HG03439 (cell line): ENCODE measurements around the gene CLEC16A.

Experiments used
- ATAC-seq: cut with Tn5 transposase; IDR thresholded peaks from one replicate; pipeline ENCODE4 v1.9.1; 2021; ENCODE audit warnings: mild to moderate bottlenecking, moderate library complexity; ENCODE audit not compliant: unreplicated experiment

The CLEC16A gene

DNA sequence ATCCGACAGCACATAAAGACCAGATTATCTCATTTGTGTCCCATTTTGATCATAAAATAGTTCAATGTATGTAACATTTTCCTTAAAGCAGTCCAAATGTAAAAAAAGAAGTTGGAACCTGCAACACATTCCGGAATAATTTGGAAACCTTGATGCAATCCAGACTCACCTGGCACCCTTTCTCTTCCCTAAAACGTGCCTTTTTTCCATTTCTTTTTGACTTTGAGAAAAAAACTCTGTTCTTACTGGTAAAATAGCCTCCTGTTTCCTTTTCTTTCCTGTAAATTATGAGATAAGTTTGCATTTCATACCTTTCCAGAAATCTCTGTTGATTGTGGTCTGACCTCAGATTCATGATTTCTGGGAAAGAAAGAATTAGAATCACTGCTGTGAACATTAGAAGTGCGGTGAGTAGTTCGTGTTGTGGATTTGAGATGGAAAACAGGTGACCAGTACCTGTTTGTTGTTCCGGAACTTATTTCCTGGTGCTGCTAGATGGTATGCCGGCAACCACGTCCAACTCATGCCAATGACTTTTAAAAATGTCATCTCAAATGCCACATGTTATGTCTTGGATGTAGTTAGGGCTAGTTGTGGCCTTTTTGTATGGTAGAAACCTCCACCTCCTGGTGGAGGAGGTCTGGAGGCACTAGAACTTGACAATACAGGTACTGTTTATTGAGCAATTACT lies 203.5 kb downstream of the CLEC16A start:
- ATAC-seq: no peak

DNA sequence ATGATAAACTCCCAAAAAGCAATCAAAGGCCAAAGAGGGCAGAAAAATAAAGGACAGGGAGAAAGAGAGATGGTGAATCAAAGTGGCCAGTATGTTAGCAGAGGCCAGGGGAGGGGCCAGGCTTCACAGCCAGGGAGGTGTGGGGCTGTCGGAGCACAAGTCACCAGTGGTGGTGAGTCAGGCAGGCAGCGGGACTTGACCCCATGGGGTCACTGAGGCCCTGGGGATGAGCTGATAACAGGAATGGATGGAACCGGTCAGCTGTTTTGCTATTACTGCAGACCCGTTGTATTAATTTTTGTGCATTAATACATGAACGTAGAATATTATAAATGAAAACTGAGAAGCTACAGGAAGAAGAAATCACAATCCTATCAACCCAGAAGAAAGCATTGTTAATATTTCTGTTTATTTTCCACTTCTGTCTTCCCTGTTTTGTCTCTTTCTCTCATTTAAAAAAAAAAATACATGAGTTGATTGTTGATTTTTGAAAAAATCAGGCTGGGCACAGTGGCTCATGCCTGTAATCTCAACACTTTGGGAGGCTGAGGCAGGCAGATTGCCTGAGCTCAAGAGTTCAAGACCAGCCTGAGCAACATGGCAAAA lies 204.8 kb downstream of the CLEC16A start:
- ATAC-seq: no peak

DNA sequence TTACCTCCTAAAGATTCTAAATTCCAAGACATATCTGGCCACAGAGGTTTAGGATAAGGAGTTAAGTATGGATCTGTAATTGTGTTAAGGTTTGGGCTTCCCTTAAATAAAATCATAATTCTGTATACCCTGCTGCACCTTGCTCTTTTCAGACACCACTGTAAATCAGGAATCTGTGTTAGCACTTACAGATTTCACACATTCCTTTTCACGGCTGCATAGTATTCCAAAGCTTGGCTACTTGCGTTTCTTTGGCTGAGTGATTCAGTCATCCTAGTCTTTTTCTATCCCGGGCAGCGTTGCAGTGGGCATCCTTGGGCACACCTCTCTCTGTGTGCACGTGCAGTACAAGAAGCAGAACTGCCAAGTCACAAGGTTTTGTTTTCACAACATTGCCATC lies 205.8 kb downstream of the CLEC16A start:
- no peak for ATAC-seq

DNA sequence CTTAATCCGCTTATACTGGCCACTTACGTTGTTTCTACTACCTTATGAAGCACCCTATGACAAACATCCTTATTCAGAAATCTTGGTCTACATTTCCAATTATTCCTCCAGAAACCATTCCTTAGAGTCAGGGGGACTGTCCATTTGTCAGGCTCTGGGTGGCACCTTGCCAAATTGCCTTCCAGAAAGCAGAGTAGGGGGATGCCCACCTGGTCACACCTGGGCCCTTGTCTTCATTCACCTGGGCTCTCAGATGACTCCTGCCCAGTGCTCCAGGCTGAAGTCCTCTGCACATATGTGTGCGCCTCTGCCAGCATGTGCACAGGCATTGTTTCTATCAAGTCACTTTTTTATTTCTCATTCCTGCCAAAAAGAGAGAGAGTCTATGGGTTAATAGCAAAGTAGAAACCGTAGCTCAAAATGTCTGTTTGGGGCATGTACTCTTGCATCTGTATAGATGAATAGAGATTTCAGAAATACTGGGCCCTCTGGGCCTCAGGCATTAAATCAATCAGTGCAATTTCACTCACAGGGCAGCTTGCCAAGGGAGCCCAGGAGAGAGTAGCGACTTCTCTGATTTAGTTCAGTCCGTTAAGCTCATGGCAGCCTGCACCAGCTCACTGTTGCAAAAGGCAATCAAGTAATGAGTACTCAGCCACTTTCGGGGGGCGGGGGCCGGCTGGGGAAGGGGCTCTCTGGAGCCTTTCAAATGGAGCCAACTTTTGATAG lies 207.0 kb downstream of the CLEC16A start:
- no peak for ATAC-seq

DNA sequence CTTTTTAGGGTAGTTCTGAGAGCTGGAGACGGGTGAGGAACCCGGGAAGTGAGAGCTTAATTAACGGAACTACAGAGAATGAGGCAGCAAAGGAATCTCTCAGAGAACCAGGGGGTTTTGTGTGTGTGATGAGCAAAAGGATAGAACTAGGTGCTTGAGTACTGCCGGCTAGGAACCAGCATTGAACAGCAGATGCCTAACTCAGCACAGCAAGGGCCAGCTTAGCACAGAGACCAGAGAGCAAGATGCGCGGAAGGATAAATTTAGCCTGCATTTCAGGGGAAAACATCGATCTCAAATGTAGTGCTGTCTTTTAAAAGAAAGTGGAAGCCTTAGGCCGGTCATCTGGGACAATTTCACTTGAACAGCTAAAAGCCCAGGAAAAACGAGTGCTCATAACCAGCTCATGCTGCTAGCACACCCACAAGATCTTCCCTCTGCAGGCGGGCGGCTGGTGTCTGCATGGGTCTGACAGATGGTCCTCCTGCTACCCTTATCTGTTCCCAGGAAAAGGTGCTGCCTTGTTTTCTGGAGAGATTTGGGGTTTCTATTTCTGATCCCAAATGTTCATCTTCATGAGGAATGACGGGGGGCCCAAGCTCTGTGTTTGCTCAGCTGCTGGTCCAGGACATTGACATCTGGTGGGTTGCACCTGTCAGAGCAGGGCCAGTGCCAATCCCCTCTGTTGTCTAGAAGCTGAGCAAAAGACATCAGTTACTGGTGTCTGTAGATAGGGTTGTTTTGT lies 207.7 kb downstream of the CLEC16A start:
- no peak for ATAC-seq

DNA sequence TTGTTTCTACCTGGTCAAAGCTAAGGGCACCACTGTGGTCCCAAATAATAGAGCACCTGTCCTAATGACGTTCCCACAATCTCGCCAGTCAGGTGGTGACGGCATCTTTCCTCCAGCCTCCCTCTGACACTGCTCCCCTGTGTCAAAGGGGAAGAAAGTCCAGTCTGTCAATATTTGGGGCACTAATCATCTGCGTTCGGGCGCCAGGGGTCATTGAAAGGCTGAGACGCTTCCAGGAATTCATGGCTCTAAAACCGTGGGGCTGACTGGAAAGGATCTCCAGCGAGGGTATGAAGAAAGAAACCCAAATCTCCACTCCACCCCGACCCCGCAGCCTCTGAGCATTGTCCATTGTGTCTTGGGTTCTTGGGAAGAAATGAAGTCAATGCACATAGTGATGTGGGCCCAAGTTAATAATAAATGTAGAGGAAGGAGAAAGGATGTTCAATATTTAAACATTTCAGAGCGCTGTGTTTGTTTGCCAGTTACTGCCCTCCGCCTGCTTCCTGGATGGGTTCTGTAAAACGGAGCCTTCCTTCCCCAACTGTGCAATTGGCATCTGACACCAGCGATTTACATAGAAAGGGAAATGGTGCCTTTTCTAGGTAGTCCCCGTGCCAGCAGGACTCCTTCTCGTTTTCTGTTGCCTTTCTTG lies 208.4 kb downstream of the CLEC16A start:
- no peak for ATAC-seq

DNA sequence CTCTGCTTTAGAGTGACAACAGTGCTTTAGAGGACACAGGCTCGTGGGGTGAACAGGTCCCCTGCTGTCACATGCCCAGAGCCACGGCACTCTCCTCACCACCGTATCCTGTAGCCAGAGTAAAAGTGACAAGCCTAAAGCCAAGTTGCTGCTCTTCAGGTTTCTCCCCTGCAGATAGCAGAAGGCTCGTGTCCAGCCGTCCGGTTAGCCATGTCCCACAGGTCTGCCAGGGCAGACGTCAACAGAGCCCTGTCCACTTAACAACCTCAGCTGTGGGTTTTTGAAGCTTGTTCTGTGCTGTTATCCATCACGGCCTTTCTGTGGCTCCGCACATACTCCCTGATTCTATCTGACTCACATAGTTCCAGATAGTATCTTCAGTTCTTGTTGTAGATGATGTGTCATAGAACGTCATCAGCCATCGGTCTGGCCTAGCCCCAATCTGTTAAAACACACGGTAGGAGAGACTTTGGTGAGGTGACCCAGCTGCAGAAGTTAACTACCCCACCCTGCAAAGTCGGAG lies 211.0 kb downstream of the CLEC16A start:
- no peak for ATAC-seq

DNA sequence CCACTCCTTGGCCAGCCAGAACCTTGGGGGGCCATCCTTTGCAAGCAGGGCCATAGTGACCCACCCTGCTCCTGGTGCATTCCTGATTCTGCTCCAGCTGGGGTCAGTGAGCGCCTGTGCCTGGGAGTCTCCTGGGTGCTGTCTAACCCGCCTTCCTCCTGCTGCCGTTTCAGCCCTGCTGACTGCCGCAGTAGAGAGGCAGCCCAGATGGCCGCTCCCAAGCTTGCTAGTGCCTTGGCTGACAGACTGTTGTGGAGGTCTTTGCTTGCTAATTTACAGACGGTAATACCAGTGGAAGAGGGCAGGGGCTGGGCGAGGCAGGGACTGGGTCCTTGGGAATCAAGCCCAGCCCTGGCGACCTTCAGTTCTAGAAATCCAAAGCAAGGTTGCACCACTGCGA lies 212.0 kb downstream of the CLEC16A start:
- ATAC-seq: no peak

DNA sequence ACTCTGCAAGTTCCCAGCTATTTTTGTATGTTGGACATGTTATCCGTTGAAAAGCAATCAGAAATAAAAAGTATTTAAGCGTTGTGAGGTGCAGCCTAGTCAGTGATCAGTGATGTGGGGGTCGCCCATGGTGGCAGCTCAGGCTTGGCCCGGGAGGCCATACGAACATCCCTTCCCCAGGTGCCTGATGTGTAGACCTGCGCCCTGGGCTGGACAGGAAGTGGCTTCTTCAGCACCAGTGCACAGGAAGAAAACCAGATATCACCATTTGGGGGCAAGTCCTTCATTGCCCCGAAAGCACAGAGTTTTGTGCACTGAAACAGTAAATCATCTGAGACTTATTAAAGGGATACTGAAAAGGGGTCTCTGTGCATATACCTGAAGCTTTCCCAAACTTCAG lies 212.8 kb downstream of the CLEC16A start:
- ATAC-seq: no peak

DNA sequence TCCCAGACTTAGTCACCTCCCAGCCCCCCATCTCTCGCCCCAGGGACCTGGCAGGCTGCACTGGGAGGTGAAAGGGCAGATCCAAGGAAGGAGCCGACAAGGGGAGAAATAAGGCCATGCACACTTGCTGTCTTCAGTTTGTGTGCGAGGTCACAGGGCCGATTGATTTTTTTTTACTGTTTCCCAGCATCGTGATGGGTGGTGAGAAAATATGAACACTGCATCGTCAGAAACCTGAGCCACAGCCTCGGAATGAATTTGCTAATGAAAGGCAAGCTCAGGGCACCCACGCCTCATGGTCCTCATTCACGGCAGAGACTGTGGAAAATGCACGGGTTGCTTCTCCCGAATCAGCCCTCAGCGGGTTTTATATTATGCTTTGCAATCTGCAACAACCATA lies 213.7 kb downstream of the CLEC16A start:
- no peak for ATAC-seq

DNA sequence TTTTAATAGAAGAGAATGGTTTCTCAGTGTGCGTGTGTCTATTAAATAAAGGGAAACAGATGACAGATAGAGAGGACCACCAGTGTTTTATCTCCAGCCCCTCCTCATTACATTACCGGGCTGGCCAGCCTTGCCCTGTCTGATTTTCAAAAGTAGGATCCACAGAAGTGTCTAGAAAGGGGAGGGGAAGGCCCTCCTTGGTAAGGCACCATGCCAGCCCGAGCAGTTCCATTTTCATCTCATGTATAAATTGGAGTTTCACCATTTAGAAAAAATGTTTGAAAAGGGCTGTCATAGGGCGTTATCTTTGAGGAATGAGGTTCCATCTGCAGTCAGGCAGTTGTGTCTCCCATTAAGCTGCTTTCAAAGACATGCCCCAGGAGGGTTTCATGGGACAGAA lies 214.9 kb downstream of the CLEC16A start:
- ATAC-seq: no peak

DNA sequence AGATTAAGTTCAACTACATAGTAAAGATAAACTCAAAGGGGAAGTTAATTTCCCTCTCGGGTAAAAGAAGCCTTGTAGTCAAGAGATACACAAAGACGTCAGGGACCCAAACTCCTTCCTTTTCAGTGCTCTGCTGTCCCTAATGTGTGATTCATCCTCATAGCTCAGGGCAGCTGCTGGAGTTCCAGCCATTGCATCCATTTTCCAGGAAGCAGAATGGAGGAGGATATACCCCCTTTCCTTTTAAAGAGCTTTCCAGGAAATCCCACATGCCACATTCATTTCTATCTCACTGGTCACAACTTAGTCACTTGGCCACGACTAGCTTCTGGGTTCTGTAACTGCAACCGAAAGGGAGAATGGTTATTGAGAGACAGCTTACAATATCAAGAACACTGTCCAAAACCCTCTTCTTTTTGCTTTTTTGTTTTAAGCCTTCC lies 216.3 kb downstream of the CLEC16A start:
- no peak for ATAC-seq

DNA sequence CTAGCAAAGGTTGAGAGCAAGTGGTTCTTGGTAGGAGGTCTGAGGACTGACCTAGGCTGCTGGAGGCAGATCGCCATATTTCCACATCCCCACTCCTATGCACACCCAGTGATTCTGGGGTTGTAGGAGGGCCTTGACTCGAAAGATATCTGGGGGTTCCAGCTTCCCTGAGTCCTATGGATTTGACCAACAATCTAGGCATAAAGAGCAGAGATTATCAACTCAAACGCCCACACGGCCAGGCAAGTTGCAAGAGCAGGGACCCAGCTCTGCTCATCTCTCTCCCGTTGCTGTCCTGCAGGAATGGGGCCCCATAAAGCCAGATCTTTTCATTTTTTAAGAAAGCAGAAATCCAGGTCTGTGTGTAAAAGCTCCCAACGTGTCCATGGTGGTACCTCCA lies 217.1 kb downstream of the CLEC16A start:
- no peak for ATAC-seq

DNA sequence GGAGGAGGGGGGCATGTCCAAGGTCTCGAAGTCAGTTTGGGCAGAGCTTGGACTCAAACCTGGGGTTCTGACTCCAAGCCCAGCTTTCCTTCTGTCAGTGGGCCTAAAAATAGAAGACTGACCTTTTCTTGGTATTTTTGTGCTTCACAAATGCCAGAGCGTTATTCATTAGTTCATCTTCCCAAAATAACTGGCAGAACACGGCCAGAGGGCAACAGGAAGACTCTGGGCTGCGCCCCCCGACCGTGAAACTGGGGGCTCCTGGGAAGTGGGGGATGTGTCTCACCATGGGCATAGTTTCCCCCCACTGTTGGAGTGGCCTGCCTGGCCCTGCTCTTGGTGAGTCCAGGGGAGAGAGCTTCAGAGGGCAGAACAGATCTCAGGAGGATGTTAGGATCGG lies 217.6 kb downstream of the CLEC16A start:
- no peak for ATAC-seq

DNA sequence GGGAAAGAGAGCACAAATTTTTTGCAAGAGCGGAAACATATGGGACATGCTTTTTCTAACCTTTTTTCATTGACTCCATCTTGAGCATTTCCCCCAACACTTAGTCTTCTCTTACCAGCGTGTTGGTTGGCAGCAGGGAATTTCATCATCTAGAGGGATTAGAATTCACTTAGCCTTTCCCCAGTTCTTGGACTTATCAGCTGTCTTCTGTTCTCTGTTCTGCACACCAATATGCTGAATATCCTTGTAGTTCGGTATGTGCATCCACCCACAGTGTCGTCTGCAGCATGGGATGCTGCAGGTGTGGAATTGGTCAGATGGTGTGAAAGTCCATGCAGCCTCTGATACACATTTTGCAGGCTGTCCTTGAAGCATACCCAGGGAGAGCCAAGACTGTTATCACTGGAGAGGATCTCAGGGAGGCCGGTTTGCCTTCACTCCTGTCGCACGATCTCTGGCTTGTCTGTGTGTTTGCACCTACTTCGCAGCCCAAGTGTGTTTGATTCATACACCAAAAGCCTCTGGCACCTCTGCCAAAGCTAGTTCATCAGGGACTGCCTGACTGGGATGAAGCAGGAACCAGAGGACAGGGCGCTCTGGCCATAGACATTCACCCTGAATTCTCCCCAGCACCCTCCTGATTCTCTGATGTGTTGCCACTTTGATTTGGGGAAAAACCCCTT lies 218.4 kb downstream of the CLEC16A start:
- no peak for ATAC-seq

DNA sequence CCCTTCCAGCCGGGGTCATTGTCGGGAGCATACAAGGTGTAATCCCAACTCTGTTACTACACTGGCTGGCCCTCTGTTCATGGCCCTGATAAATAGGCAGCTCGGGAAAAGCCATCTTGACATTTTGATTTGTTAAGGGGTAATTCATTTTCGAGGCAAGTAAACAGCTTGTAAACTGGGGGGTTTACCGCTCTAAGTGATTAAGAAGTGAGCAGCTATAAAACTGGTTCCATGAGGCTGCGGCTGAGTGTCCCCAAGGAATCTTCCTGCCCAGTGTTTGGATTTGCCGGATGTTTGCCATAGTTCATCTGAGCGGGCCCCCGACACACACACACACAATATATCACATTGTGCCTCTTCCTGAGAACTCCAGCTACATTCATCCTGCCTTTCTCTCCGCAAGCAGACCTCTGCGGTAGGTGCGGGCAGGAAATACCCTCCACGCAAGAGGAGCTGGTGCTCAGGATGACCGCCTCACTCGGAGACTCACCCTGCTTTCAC lies 219.4 kb downstream of the CLEC16A start:
- no peak for ATAC-seq

DNA sequence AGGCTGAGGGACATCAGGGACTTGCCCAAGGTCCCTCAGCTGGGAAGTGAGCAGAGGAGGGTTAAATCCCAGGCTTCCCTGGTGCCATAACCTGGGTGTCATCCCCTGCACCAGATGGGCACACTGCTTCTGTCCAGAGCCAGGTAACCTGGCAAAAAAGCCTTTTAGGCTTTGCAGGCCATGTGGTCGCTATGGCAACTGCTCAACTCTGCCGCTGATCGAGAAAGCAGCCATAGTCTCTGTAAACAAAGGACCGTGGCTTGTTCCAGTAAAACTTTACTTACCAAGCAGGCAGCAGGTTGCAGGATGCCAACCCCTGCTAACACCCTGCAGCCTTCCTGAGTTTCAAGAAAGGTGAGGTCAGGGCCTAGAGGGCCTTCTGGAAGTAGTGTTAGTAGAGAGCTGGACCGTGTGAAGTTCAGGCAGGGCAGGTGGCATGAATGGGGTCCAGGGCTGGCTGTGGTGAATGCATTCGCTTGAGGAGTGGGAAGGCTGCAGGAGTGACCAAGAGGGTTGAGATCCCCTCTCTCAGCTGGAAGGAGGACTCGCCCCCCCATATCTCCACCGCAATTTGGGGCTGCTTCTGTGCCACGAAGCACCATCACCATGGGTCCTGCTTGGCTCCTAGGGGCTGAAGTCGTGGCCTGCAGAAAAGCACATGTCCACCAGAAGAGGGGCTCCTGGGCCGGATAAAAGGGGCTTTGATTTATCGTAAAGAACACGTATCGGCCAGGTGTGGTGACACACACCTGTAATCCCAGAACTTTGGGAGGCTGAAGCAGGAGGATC lies 220.3 kb downstream of the CLEC16A start:
- no peak for ATAC-seq

DNA sequence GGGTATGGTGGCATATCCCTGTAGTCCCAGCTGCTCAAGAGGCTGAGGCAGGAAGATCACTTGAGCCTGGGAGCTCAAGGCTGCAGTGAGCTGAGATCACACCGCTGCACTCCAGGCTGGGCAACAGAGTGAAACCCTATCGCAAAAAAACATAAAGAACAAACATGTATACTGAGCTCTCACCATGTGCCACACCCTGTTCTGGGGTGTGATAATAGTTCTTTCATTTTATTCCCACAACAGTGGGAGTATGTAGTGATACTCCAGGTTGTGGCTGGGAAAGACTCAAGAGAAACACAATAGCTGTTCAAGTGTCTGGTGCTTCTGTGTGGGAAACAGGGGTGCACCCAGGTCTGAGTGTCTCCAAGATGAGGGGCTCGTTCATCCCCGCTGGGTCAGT lies 221.0 kb downstream of the CLEC16A start:
- ATAC-seq: no peak
